HepG2 (cell line): ENCODE measurements around the gene CREBRF. TPM values are rescaled to one million over a fixed set of nuclear protein-coding genes. Genes with fewer than 3 reads are reported as not detected.

ENCODE experiments used
- SIN3A ChIP-seq: IDR thresholded peaks from 2 replicates; pipeline ENCODE4 v1.6.1; 2011; ENCODE audit warnings: low read depth, mild to moderate bottlenecking, control low read depth, low read length, borderline replicate concordance
- SOX6 ChIP-seq, 2 experiments: fragments of 450-650 bp in 1 of 2; sonication (generic) in 1 of 2; formaldehyde crosslinking in 1 of 2; IDR thresholded peaks; 2 replicates each; pipeline versions ENCODE4 v1.4.0 to v1.6.1; 2017 to 2020; ENCODE audit warnings: antibody characterized with exemption in 1 of 2, mild to moderate bottlenecking in 1 of 2, missing genetic modification reagents in 1 of 2
- ZNF333 ChIP-seq: sonication (generic); formaldehyde crosslinking; IDR thresholded peaks from 2 replicates; pipeline ENCODE4 v1.4.0; 2020; ENCODE audit warnings: mild to moderate bottlenecking, missing genetic modification reagents, borderline replicate concordance
- ZNF766 ChIP-seq: sonication (generic); formaldehyde crosslinking; IDR thresholded peaks from 2 replicates; pipeline ENCODE4 v1.5.0; 2020; ENCODE audit warnings: missing genetic modification reagents, borderline replicate concordance
- polyA plus RNA-seq, 8 experiments: library from polyadenylated mRNA; depleted of rRNA in 3 of 8; stranded (reverse) in 7 of 8; unstranded in 1 of 8; fragments of >200 nt; fragmentation: Illumina TruSeq in 4 of 8; extraction: Trizol in 4 of 8; gene quantifications; 2 replicates each; pipeline versions ENCODE4 v1.2.1 to v1.2.3, GENCODE V29; 2011 to 2016; ENCODE audit warnings: low read depth in 4 of 8, missing spikeins in 1 of 8, mixed read lengths in 1 of 8; ENCODE audit not compliant: insufficient read depth in 1 of 8
- total RNA-seq, 5 experiments: library from RNA; depleted of rRNA; stranded (reverse); fragments of >200 nt; fragmentation: Illumina TruSeq; extraction: Trizol; gene quantifications; 2 replicates each; pipeline ENCODE4 v1.2.3, GENCODE V29; 2016; ENCODE audit warnings: low read depth in 1 of 5
- TF ChIP-seq, protein P1 (sequence below), 2 experiments: sonication (generic) in 1 of 2; formaldehyde crosslinking in 1 of 2; IDR thresholded peaks; 2 replicates each; pipeline versions ENCODE4 v1.4.0 to v1.6.1; 2016 to 2020; ENCODE audit warnings: borderline replicate concordance in 1 of 2, low read depth in 1 of 2, mild to moderate bottlenecking in 1 of 2, missing genetic modification reagents in 1 of 2
- TF ChIP-seq, protein P2 (sequence below): sonication (generic); formaldehyde crosslinking; IDR thresholded peaks from 2 replicates; pipeline ENCODE4 v1.9.0; 2021; ENCODE audit warnings: missing genetic modification reagents, borderline replicate concordance
- TF ChIP-seq, protein P3 (sequence below): sonication (generic); formaldehyde crosslinking; IDR thresholded peaks from 2 replicates; pipeline ENCODE4 v1.5.0; 2020; ENCODE audit warnings: missing genetic modification reagents
- TF ChIP-seq, protein P4 (sequence below): IDR thresholded peaks from 2 replicates; pipeline ENCODE4 v1.6.1; 2016; ENCODE audit warnings: low read depth, missing genetic modification reagents, missing compliant biosample characterization

CREBRF gene
- total and polyA plus RNA-seq, 2 of the 13 experiments (the other 11 are each of a cell fraction or from before 2014, with no cell fraction given): 4.5 to 10.2 TPM

DNA sequence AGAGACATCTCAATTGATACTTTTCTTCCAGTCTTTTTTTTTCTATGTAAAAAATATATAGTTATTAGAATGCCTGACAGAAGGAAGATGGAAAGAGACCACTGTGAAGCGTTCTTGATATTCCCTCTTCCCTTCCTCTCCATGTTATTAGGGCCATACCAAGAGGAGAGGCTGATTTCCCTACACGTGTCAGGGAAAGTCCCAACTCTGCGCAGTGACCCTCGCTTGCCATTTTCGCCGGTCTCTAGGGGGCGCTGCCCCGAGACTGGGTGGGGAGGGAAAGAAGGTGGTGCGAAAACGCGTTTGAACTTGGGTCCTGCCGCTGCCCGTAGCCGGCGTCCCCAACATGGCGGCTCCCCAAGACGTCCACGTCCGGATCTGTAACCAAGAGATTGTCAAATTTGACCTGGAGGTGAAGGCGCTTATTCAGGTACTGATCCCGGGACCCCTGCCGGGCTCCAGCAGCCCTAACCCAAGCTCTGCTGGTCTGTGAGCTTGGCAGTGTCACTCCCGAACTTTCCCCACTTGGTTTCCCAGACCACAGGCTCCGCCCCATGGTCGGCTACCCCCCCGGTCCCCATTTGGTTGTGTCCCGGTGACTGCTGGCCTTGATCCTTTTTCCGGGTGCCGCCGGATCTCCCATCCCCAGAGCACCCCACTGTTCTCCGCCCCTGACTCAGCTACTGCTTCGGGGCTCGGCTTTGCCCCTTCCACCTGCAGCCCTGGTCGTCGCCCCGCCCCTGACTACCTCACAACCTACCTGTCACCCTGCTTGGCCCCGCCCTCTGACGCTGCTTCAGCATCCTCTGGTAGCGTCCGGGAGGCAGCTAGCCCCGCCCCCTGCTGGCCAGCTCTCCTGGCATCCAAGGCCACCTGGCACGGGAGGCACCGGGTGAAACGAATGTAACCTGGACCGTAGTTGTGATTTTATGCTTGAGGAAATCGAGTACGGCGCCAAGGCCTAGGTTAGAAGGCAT is 88.3 kb downstream of the CREBRF start, which contains the start of gene BNIP1 (continued):
- TF ChIP-seq, protein P1, sequence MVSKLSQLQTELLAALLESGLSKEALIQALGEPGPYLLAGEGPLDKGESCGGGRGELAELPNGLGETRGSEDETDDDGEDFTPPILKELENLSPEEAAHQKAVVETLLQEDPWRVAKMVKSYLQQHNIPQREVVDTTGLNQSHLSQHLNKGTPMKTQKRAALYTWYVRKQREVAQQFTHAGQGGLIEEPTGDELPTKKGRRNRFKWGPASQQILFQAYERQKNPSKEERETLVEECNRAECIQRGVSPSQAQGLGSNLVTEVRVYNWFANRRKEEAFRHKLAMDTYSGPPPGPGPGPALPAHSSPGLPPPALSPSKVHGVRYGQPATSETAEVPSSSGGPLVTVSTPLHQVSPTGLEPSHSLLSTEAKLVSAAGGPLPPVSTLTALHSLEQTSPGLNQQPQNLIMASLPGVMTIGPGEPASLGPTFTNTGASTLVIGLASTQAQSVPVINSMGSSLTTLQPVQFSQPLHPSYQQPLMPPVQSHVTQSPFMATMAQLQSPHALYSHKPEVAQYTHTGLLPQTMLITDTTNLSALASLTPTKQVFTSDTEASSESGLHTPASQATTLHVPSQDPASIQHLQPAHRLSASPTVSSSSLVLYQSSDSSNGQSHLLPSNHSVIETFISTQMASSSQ (IDR thresholded peaks at IDR 0.05; ENCODE audit: low read depth): peak; percentile 52; the same call in 1 of the 2 replicates
- TF ChIP-seq, protein P1 (CRISPR knock-in tag; IDR thresholded peaks at IDR 0.05; ENCODE audit: borderline replicate concordance): peak; percentile 77
- no peak for TF ChIP-seq ZNF333
- no peak; the same call in 1 of the 2 replicates for TF ChIP-seq SIN3A
- TF ChIP-seq, protein P2, sequence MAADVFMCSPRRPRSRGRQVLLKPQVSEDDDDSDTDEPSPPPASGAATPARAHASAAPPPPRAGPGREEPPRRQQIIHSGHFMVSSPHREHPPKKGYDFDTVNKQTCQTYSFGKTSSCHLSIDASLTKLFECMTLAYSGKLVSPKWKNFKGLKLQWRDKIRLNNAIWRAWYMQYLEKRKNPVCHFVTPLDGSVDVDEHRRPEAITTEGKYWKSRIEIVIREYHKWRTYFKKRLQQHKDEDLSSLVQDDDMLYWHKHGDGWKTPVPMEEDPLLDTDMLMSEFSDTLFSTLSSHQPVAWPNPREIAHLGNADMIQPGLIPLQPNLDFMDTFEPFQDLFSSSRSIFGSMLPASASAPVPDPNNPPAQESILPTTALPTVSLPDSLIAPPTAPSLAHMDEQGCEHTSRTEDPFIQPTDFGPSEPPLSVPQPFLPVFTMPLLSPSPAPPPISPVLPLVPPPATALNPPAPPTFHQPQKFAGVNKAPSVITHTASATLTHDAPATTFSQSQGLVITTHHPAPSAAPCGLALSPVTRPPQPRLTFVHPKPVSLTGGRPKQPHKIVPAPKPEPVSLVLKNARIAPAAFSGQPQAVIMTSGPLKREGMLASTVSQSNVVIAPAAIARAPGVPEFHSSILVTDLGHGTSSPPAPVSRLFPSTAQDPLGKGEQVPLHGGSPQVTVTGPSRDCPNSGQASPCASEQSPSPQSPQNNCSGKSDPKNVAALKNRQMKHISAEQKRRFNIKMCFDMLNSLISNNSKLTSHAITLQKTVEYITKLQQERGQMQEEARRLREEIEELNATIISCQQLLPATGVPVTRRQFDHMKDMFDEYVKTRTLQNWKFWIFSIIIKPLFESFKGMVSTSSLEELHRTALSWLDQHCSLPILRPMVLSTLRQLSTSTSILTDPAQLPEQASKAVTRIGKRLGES: no peak
- TF ChIP-seq, protein P3, sequence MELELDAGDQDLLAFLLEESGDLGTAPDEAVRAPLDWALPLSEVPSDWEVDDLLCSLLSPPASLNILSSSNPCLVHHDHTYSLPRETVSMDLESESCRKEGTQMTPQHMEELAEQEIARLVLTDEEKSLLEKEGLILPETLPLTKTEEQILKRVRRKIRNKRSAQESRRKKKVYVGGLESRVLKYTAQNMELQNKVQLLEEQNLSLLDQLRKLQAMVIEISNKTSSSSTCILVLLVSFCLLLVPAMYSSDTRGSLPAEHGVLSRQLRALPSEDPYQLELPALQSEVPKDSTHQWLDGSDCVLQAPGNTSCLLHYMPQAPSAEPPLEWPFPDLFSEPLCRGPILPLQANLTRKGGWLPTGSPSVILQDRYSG (CRISPR knock-in tag): no peak
- TF ChIP-seq, protein P4, sequence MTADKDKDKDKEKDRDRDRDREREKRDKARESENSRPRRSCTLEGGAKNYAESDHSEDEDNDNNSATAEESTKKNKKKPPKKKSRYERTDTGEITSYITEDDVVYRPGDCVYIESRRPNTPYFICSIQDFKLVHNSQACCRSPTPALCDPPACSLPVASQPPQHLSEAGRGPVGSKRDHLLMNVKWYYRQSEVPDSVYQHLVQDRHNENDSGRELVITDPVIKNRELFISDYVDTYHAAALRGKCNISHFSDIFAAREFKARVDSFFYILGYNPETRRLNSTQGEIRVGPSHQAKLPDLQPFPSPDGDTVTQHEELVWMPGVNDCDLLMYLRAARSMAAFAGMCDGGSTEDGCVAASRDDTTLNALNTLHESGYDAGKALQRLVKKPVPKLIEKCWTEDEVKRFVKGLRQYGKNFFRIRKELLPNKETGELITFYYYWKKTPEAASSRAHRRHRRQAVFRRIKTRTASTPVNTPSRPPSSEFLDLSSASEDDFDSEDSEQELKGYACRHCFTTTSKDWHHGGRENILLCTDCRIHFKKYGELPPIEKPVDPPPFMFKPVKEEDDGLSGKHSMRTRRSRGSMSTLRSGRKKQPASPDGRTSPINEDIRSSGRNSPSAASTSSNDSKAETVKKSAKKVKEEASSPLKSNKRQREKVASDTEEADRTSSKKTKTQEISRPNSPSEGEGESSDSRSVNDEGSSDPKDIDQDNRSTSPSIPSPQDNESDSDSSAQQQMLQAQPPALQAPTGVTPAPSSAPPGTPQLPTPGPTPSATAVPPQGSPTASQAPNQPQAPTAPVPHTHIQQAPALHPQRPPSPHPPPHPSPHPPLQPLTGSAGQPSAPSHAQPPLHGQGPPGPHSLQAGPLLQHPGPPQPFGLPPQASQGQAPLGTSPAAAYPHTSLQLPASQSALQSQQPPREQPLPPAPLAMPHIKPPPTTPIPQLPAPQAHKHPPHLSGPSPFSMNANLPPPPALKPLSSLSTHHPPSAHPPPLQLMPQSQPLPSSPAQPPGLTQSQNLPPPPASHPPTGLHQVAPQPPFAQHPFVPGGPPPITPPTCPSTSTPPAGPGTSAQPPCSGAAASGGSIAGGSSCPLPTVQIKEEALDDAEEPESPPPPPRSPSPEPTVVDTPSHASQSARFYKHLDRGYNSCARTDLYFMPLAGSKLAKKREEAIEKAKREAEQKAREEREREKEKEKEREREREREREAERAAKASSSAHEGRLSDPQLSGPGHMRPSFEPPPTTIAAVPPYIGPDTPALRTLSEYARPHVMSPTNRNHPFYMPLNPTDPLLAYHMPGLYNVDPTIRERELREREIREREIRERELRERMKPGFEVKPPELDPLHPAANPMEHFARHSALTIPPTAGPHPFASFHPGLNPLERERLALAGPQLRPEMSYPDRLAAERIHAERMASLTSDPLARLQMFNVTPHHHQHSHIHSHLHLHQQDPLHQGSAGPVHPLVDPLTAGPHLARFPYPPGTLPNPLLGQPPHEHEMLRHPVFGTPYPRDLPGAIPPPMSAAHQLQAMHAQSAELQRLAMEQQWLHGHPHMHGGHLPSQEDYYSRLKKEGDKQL (CRISPR knock-in tag): 0 out of 2 replicates have a peak, but pooled peaks have one; percentile 50
- 0 out of 2 replicates have a peak, but pooled peaks have one; percentile 20 for TF ChIP-seq ZNF766 (CRISPR knock-in tag)
- no peak for TF ChIP-seq SOX6 (IDR thresholded peaks at IDR 0.05)
- TF ChIP-seq SOX6 (CRISPR knock-in tag; IDR thresholded peaks at IDR 0.05): peak; percentile 51
